ENCODE data around the gene ZNF331.

DNA sequence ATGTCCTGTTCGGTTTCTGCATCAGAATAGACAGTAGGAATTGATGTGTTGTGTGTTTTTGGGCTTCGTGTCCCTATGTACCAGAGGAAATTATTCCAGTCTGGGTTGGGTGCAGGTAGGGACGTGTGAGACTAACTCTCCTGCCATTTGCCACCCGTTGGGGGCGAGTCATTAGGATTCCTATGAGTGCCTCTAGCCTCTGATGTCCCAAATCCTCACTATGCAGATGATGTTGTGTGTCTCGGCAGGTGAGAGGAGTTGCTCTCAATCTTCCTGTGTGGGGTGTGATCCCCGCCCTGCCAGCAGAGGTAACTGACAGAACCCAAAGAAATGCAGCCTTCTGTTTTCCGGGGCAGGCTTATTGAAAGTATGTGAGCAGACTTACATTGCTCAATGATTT, 31.2 kb upstream of the ZNF331 start:
- TF ChIP-seq CTCF (IDR thresholded peaks at IDR 0.05), result no peak
- TF ChIP-seq POLR2AphosphoS5 (IDR thresholded peaks at IDR 0.05; ENCODE audit: low read depth, low read length), result no peak
- TF ChIP-seq, protein P1, sequence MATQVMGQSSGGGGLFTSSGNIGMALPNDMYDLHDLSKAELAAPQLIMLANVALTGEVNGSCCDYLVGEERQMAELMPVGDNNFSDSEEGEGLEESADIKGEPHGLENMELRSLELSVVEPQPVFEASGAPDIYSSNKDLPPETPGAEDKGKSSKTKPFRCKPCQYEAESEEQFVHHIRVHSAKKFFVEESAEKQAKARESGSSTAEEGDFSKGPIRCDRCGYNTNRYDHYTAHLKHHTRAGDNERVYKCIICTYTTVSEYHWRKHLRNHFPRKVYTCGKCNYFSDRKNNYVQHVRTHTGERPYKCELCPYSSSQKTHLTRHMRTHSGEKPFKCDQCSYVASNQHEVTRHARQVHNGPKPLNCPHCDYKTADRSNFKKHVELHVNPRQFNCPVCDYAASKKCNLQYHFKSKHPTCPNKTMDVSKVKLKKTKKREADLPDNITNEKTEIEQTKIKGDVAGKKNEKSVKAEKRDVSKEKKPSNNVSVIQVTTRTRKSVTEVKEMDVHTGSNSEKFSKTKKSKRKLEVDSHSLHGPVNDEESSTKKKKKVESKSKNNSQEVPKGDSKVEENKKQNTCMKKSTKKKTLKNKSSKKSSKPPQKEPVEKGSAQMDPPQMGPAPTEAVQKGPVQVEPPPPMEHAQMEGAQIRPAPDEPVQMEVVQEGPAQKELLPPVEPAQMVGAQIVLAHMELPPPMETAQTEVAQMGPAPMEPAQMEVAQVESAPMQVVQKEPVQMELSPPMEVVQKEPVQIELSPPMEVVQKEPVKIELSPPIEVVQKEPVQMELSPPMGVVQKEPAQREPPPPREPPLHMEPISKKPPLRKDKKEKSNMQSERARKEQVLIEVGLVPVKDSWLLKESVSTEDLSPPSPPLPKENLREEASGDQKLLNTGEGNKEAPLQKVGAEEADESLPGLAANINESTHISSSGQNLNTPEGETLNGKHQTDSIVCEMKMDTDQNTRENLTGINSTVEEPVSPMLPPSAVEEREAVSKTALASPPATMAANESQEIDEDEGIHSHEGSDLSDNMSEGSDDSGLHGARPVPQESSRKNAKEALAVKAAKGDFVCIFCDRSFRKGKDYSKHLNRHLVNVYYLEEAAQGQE (IDR thresholded peaks at IDR 0.05; ENCODE audit: insufficient read depth in 1 of 2, low read depth in 2 of 2, low read length in 1 of 2), result no peak

Data from Panc1 (cell line).